ENCODE data around the gene ZNF429.

DNA sequence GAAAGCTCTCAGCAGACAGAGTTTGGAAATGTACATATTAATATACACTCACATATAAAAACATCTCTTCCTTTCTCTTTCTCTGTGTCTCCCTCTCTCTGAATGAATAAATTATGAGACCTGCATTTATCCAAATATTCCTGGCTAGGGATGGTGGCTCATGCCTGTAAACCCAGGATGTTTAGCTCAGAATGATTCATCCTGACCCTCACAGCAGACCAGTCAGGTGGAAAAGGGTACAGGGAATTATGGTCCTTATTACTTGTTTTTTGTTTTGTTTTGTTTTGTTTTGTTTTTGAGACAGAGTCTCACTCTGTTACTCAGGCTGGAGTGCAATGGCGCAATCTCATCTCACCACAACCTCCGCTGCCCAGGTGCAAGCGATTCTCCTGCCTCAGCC lies 71.1 kb downstream of the ZNF429 start:
- TF ChIP-seq, protein P1, sequence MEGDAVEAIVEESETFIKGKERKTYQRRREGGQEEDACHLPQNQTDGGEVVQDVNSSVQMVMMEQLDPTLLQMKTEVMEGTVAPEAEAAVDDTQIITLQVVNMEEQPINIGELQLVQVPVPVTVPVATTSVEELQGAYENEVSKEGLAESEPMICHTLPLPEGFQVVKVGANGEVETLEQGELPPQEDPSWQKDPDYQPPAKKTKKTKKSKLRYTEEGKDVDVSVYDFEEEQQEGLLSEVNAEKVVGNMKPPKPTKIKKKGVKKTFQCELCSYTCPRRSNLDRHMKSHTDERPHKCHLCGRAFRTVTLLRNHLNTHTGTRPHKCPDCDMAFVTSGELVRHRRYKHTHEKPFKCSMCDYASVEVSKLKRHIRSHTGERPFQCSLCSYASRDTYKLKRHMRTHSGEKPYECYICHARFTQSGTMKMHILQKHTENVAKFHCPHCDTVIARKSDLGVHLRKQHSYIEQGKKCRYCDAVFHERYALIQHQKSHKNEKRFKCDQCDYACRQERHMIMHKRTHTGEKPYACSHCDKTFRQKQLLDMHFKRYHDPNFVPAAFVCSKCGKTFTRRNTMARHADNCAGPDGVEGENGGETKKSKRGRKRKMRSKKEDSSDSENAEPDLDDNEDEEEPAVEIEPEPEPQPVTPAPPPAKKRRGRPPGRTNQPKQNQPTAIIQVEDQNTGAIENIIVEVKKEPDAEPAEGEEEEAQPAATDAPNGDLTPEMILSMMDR (IDR thresholded peaks at IDR 0.05) = no peak
- TF ChIP-seq, protein P2, sequence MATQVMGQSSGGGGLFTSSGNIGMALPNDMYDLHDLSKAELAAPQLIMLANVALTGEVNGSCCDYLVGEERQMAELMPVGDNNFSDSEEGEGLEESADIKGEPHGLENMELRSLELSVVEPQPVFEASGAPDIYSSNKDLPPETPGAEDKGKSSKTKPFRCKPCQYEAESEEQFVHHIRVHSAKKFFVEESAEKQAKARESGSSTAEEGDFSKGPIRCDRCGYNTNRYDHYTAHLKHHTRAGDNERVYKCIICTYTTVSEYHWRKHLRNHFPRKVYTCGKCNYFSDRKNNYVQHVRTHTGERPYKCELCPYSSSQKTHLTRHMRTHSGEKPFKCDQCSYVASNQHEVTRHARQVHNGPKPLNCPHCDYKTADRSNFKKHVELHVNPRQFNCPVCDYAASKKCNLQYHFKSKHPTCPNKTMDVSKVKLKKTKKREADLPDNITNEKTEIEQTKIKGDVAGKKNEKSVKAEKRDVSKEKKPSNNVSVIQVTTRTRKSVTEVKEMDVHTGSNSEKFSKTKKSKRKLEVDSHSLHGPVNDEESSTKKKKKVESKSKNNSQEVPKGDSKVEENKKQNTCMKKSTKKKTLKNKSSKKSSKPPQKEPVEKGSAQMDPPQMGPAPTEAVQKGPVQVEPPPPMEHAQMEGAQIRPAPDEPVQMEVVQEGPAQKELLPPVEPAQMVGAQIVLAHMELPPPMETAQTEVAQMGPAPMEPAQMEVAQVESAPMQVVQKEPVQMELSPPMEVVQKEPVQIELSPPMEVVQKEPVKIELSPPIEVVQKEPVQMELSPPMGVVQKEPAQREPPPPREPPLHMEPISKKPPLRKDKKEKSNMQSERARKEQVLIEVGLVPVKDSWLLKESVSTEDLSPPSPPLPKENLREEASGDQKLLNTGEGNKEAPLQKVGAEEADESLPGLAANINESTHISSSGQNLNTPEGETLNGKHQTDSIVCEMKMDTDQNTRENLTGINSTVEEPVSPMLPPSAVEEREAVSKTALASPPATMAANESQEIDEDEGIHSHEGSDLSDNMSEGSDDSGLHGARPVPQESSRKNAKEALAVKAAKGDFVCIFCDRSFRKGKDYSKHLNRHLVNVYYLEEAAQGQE (IDR thresholded peaks at IDR 0.05; ENCODE audit: insufficient read depth in 1 of 2, low read depth in 2 of 2, low read length in 1 of 2) = no peak
- no peak for TF ChIP-seq POLR2AphosphoS5 (IDR thresholded peaks at IDR 0.05; ENCODE audit: low read depth, low read length)

Data from Panc1 (cell line).